ENCODE results near the gene CSNK1G3.

Gene CSNK1G3

GRCh38 chr5:123557907-123558306, 45.9 kb downstream of the CSNK1G3 start:
- no peak for DNase-seq (ENCODE audit: low read depth, low spot score)

- no peak for DNase-seq (ENCODE audit: low read depth, low spot score)
Observed at GRCh38 chr5:123558762-123559433, 46.9 kb downstream of the CSNK1G3 start.

- DNase-seq (ENCODE audit: low read depth, low spot score) = no peak
Observed at GRCh38 chr5:123559434-123559775, 47.4 kb downstream of the CSNK1G3 start.

- DNase-seq (ENCODE audit: low read depth, low spot score) = no peak
Observed at GRCh38 chr5:123561230-123561629, 49.3 kb downstream of the CSNK1G3 start.

GRCh38 chr5:123571927-123572326, 60.0 kb downstream of the CSNK1G3 start:
- no peak for DNase-seq (ENCODE audit: low read depth, low spot score)

- DNase-seq (ENCODE audit: low read depth, low spot score) = no peak
Observed at GRCh38 chr5:123578390-123578789, 66.4 kb downstream of the CSNK1G3 start.

- DNase-seq (ENCODE audit: low read depth, low spot score) = no peak
Observed at GRCh38 chr5:123579410-123579809, 67.4 kb downstream of the CSNK1G3 start.

GRCh38 chr5:123582550-123583285, 70.7 kb downstream of the CSNK1G3 start:
- DNase-seq (ENCODE audit: low read depth, low spot score) = no peak

GRCh38 chr5:123585871-123586270, 73.9 kb downstream of the CSNK1G3 start:
- no peak for DNase-seq (ENCODE audit: low read depth, low spot score)

GRCh38 chr5:123594434-123594833, 82.5 kb downstream of the CSNK1G3 start:
- no peak for DNase-seq (ENCODE audit: low read depth, low spot score)

- no peak for DNase-seq (ENCODE audit: low read depth, low spot score)
Observed at GRCh38 chr5:123597018-123597417, 85.0 kb downstream of the CSNK1G3 start.

GRCh38 chr5:123598028-123598689, 86.2 kb downstream of the CSNK1G3 start:
- no peak for DNase-seq (ENCODE audit: low read depth, low spot score)

GRCh38 chr5:123599171-123599570, 87.2 kb downstream of the CSNK1G3 start:
- no peak for DNase-seq (ENCODE audit: low read depth, low spot score)

GRCh38 chr5:123601610-123602009, 89.6 kb downstream of the CSNK1G3 start:
- DNase-seq (ENCODE audit: low read depth, low spot score) = no peak

GRCh38 chr5:123605822-123606221, 93.8 kb downstream of the CSNK1G3 start:
- no peak for DNase-seq (ENCODE audit: low read depth, low spot score)

GRCh38 chr5:123610209-123610608, 98.2 kb downstream of the CSNK1G3 start:
- no peak for DNase-seq (ENCODE audit: low read depth, low spot score)

GRCh38 chr5:123610665-123611405, 98.9 kb downstream of the CSNK1G3 start:
- no peak for DNase-seq (ENCODE audit: low read depth, low spot score)

GRCh38 chr5:123611406-123611709, 99.4 kb downstream of the CSNK1G3 start:
- no peak for DNase-seq (ENCODE audit: low read depth, low spot score)

GRCh38 chr5:123617561-123617960, 105.6 kb downstream of the CSNK1G3 start:
- DNase-seq (ENCODE audit: low read depth, low spot score) = no peak

GRCh38 chr5:123626051-123626450, 114.1 kb downstream of the CSNK1G3 start:
- DNase-seq (ENCODE audit: low read depth, low spot score) = no peak

GRCh38 chr5:123628860-123629544, 117.0 kb downstream of the CSNK1G3 start:
- DNase-seq (ENCODE audit: low read depth, low spot score) = no peak

- DNase-seq (ENCODE audit: low read depth, low spot score) = no peak
Observed at GRCh38 chr5:123636006-123636405, 124.0 kb downstream of the CSNK1G3 start.

Measured in iPS DF 19.7 (cell line).